ENCODE data around the gene RTN1. TPM values are rescaled to one million over a fixed set of nuclear protein-coding genes. Genes with fewer than 3 reads are reported as not detected.

The RTN1 gene
- total RNA-seq, 4 donors from 2014 or later = 1.4 to 2.5 (median 1.8) TPM

Small RNA genes within 50 kb of the gene (microRNA-seq; reads per million reads assigned to microRNA genes)
- gene MIR5586 (ENCODE audit: borderline replicate concordance in 2 of 2) = 0 to 1.7 reads per million in 2 donors

Other genes with a start within 250 kb of the RTN1 start
- under 1 TPM in 1 of 4 donors, not detected in 3; 0.22 TPM for gene LRRC9, start 49.4 kb upstream of the RTN1 start, total RNA-seq
- 10 to 100 TPM; 11.3 to 42.8 (median 34.8) TPM for gene PCNX4, start 221.1 kb upstream of the RTN1 start, total RNA-seq

All from gastrocnemius medialis (tissue), 4 donors.